HG02678 (cell line): ENCODE results near the gene SLC22A23.

ENCODE experiments used
- ATAC-seq: cut with Tn5 transposase; IDR thresholded peaks from one replicate; pipeline ENCODE4 v1.9.1; 2021; ENCODE audit warnings: mild to moderate bottlenecking, moderate library complexity; ENCODE audit not compliant: unreplicated experiment

Gene SLC22A23

DNA sequence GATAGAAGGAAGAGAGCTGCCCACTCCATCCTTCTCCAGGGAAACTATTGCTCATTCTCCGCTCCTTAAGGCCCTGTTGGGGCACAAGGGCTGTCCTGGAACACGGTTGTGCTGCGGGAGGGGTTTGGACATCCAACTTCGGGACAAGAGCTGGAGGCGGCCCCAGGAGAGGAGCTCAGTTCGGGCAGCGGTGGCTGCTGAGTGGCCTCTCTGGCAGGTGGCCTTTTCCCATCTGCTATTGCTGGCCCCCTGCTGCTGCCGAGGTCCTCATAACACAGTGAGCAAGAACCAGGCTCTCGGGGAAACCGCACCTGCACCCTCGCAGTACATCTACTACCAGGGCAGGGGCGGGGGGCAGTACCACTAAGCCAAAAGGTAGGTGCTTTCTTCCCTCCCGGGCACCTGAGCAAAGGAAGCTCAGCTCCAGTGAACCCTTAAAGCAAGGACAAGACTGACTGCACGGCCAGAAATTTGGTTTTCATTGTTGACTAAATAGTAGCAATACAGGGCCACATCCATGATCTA lies 134.4 kb downstream of the SLC22A23 start:
- no peak for ATAC-seq

GRCh38 chr6:3321875-3322274 lies 135.0 kb downstream of the SLC22A23 start:
- no peak for ATAC-seq

GRCh38 chr6:3321042-3321441 lies 135.8 kb downstream of the SLC22A23 start:
- ATAC-seq, result no peak

- ATAC-seq, result no peak
These were observed 136.5 kb downstream of the SLC22A23 start for GRCh38 chr6:3320238-3320811.

GRCh38 chr6:3319610-3320200 lies 137.1 kb downstream of the SLC22A23 start:
- ATAC-seq, result no peak

DNA sequence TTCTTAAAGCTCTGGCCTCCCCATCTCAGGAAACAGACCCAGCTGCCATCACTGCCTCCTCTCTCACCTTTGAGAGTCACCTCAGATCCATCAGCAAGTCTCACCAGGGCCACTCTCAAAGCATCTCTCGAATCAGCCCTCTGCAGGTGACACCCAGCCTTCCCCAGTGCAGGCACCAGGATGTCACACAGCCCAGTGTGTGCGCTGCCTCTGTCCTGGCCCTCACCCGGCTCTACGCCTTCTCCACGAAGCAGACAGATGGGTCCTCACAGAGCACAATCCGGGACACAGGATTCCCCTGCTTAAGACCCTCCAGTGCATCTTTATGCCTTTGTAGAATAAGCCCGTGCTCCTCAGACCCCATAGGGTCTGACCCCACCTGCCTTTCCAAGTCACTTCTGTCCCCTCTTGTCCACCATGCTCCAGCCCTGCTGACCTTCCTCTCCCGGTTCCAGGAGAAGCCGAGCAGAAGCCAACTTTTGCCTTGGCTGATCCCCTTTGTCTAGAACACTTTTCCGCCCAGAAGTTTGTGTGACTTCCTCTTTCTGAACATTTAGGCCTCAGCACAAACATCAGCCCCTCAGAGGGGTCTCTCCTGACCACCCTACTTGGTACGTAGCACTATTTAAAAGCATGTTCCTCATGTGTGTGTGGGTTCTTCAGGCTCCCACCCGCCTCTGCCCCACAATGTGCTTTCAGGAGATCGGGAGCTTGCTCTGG lies 137.9 kb downstream of the SLC22A23 start:
- no peak for ATAC-seq

GRCh38 chr6:3318226-3318625 lies 138.6 kb downstream of the SLC22A23 start:
- ATAC-seq, result no peak

- no peak for ATAC-seq
These were observed 139.1 kb downstream of the SLC22A23 start for GRCh38 chr6:3317741-3318211.

- ATAC-seq, result no peak
These were observed 140.0 kb downstream of the SLC22A23 start for GRCh38 chr6:3316818-3317217.

DNA sequence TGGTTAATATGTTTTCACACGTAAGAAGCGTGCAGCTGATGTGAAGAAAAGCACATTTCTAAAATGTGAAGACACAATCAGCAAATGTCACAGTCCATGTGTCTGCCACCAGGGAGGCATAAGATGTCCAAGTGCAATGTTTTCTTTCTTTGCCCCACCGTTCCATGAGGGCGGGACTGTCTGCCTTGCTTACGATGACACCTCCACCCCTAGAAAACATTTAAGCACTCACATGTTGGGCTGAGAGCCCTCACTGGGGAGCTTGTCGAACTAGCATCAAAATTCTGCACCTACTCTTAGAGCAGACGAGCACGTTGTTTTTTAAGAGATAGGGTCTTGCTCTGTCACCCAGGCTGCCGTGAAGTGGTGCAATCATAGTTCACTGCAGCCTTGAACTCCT lies 140.5 kb downstream of the SLC22A23 start:
- no peak for ATAC-seq

GRCh38 chr6:3315841-3316240 lies 141.0 kb downstream of the SLC22A23 start:
- ATAC-seq, result no peak

DNA sequence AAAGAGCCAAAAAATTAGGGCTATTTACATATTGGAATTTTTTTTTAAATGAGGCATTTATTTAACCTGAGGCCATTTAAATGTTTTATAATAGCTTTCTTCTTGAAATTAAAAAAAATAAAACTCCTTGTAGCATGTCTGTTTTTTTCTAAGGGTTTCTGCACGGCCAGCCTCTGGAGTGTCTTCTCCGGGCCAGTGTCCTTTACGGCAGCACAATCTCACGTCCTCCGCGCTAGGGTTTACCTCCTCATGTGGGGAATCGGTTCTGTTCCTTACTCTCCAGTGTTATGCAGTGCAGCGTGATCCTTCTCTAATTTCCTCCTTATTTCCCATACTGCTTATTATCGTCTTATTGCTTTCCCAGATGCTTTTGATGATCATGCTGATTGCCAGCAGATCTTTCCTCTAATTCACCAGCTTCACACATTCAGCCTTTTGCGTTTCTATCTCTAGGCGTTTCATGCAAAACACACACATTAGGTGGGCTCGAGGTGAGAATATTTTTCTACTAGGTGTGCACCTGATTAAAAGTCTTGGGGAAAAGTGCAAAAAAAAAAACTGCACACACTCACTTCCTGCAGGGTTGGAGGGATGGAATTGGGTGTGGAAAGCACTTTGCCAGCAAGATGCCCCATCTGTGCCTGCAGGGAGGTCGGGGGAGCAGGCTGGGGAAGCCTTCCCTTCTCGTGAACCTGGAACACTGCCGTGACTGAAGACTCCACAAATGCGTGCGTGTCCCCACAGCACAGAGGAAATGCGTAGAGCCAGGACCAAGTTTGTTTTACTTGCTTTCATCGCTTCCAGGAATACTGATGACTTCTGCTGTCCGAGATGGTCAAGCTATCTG lies 142.0 kb downstream of the SLC22A23 start:
- ATAC-seq, result no peak

- no peak for ATAC-seq
These were observed 142.7 kb downstream of the SLC22A23 start for GRCh38 chr6:3314176-3314575.

DNA sequence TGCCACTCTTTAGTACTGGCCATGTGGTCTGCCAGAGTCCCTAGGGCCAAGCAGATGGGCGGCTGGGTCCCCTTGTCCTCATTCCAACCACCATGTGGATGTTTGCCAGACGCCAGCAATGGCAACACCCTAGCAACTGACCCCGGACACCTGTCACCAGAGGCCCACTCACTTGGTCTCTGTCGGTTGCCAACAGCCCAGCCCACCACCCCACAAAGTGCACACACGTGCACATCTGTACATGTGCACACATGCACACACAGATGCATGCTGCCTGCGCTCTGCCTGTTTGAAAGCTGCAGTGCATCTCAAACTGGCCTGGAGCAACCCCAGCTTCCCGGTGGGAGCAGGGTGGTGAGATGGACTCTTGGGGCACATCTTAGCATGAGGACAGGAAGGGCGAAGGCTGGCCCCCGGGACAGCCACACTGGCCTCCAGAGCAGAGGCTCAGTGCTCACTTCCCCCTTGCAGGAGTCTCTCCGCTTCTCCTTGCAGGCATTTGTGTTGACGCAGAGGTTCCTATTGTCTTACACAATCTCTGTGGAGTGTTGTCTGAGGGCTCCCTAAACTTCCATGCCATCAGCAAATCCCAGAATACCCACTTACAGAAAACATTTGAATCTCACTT lies 144.1 kb downstream of the SLC22A23 start:
- no peak for ATAC-seq

GRCh38 chr6:3311826-3312225 lies 145.0 kb downstream of the SLC22A23 start:
- no peak for ATAC-seq

- no peak for ATAC-seq
These were observed 146.1 kb downstream of the SLC22A23 start for GRCh38 chr6:3310703-3311102.

- ATAC-seq, result no peak
These were observed 146.8 kb downstream of the SLC22A23 start for GRCh38 chr6:3310051-3310448.

GRCh38 chr6:3309391-3310050 lies 147.3 kb downstream of the SLC22A23 start:
- ATAC-seq, result no peak

- no peak for ATAC-seq
These were observed 148.7 kb downstream of the SLC22A23 start for GRCh38 chr6:3308106-3308505.

DNA sequence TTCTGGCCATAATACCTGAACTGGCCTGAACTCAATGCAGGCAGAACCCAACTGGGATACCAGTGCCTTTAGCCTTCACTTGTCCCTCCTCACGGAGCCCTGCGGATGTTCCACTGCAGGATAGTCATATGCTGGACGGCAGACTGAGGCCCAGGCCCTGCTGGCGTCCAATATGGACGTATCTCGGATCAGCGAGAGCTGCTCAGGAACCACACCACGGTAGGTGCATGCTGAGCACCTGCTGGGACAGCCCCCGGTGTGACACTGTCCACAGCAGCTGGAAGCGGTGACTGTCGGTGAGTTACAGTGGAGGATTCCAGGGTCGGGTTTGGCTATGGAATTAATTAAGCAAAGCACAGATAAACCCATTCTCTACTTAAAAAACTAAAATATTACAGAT lies 149.4 kb downstream of the SLC22A23 start:
- ATAC-seq, result no peak
